CD4-positive, alpha-beta memory T cell (primary cell): ENCODE measurements around the gene SEC31A. TPM values are rescaled to one million over a fixed set of nuclear protein-coding genes. Genes with fewer than 3 reads are reported as not detected.

Experiments used
- CTCF ChIA-PET: fragments of 350-600 bp; sonication (Branson Sonifier 250); formaldehyde crosslinking; loops from one replicate; lab custom pipeline; 2021; ENCODE audit warnings: inconsistent platforms; ENCODE audit not compliant: partially characterized antibody; lab: Charles Lee
- POLR2A ChIA-PET: fragments of 350-600 bp; sonication (Branson Sonifier 250); formaldehyde crosslinking; loops from one replicate; lab custom pipeline; 2021; ENCODE audit not compliant: partially characterized antibody; lab: Charles Lee
- DNase-seq, 5 donors: peaks; one replicate each; pipeline versions ENCODE4 v3.0.0 to v3.0.0-alpha.2; 2020 to 2022; ENCODE audit warnings: mixed read lengths in 1 of 5
- H3K27ac ChIP-seq: one replicate; pipeline ENCODE4 v1.7.0; 2013; ENCODE audit warnings: low read depth, low read length
- H3K27me3 ChIP-seq: 2 replicates; pipeline ENCODE4 v1.7.0; 2013; ENCODE audit warnings: mild to moderate bottlenecking, low read length, moderate library complexity; ENCODE audit not compliant: insufficient read depth
- H3K36me3 ChIP-seq: 2 replicates; pipeline ENCODE4 v1.7.0; 2013; ENCODE audit warnings: mild to moderate bottlenecking, low read length, moderate library complexity; ENCODE audit not compliant: insufficient read depth
- H3K4me1 ChIP-seq: 2 replicates; pipeline ENCODE4 v1.7.0; 2013; ENCODE audit warnings: mild to moderate bottlenecking, low read length, moderate library complexity; ENCODE audit not compliant: insufficient read depth
- H3K4me3 ChIP-seq, 2 donors: one replicate each; pipeline ENCODE4 v1.7.0; 2013; ENCODE audit warnings: low read length in 2 of 2, mild to moderate bottlenecking in 1 of 2
- H3K9me3 ChIP-seq, 2 donors: one replicate each; pipeline ENCODE4 v1.7.0; 2013; ENCODE audit warnings: low read length in 2 of 2, control low read depth in 1 of 2; ENCODE audit not compliant: control insufficient read depth in 1 of 2
- H3K27ac Mint-ChIP-seq, 7 donors: one replicate each; pipeline ENCODE4 v1.8.0; 2020 to 2021; ENCODE audit warnings: mixed read lengths in 7 of 7, mild to moderate bottlenecking in 6 of 7, inconsistent platforms in 3 of 7, moderate library complexity in 3 of 7
- H3K27me3 Mint-ChIP-seq, 2 donors: one replicate each; pipeline ENCODE4 v1.8.0; 2020 to 2021; ENCODE audit warnings: mixed read lengths in 2 of 2
- H3K36me3 Mint-ChIP-seq, 2 donors: one replicate each; pipeline ENCODE4 v1.8.0; 2020 to 2021; ENCODE audit warnings: mixed read lengths in 2 of 2, inconsistent platforms in 1 of 2, mild to moderate bottlenecking in 1 of 2
- H3K4me1 Mint-ChIP-seq, 4 donors: one replicate each; pipeline ENCODE4 v1.8.0; 2020 to 2021; ENCODE audit warnings: mixed read lengths in 4 of 4, mild to moderate bottlenecking in 1 of 4
- H3K4me3 Mint-ChIP-seq, 8 donors: one replicate each; pipeline ENCODE4 v1.8.0; 2020 to 2021; ENCODE audit warnings: mixed read lengths in 8 of 8, mild to moderate bottlenecking in 7 of 8, moderate library complexity in 6 of 8, inconsistent platforms in 3 of 8
- H3K9me3 Mint-ChIP-seq, 8 donors: one replicate each; pipeline ENCODE4 v1.8.0; 2020 to 2021; ENCODE audit warnings: mixed read lengths in 8 of 8, mild to moderate bottlenecking in 5 of 8, inconsistent platforms in 3 of 8, moderate library complexity in 1 of 8
- intact Hi-C: fragments of 100-400 bp; cut with micrococcal nuclease; formaldehyde crosslinking; loops from one replicate; pipeline ENCODE4 v1.15.1; 2023
- polyA plus RNA-seq, 2 donors: library from polyadenylated mRNA; unstranded; fragments of 300-500 nt; fragmentation: Illumina TruSeq; gene quantifications; one replicate each; pipeline ENCODE4 v1.2.3, GENCODE V29; 2021
- total RNA-seq, 2 experiments: library from RNA; stranded (reverse); gene quantifications; one replicate each; pipeline ENCODE4 v1.2.3, GENCODE V29; 2021

The SEC31A gene
- total and polyA plus RNA-seq, 4 experiments from 2014 or later: 138 to 175 (median 162) TPM

- POLR2A ChIA-PET: no interaction called here
- intact Hi-C loops: no loop called here
- Histone ChIP-seq H3K36me3 (no peaks in the 10 kb centered on the region), H3K4me1 (no peaks in the 10 kb centered on the region), H3K27me3 (no peaks in the 10 kb centered on the region), H3K9me3 (no peaks in the 10 kb centered on the region), H3K27ac (no peak overlapping the region), H3K4me3 (no peak overlapping the region)
- CTCF ChIA-PET: interaction anchor here (0.7 kb wide), 1 partner anchor 12 kb away, joined by 3 read pairs; no protein-coding TSS in a partner anchor
- no peak overlapping the region for H3K27ac Mint-ChIP-seq
- H3K9me3 Mint-ChIP-seq: peaks cover 0 to 2% (median 0%) of the 10 kb centered on the region in 8 donors
- no peak overlapping the region for H3K4me3 Mint-ChIP-seq
- H3K4me1 Mint-ChIP-seq: no peaks in the 10 kb centered on the region
- H3K36me3 Mint-ChIP-seq: no peaks in the 10 kb centered on the region
- H3K27me3 Mint-ChIP-seq: peaks cover 2 to 3% of the 10 kb centered on the region in 2 donors
- no peak for DNase-seq
These were observed 110.2 kb downstream of the SEC31A start for GRCh38 chr4:82780752-82781231.

GRCh38 chr4:82780170-82780751, 110.7 kb downstream of the SEC31A start:
- POLR2A ChIA-PET: no interaction called here
- Mint-ChIP-seq H3K9me3 (peaks cover 0 to 2% (median 0%) of the 10 kb centered on the region in 8 donors), H3K36me3 (no peaks in the 10 kb centered on the region), H3K27ac (no peak overlapping the region), H3K4me1 (no peaks in the 10 kb centered on the region), H3K27me3 (peaks cover 2 to 3% of the 10 kb centered on the region in 2 donors), H3K4me3 (no peak overlapping the region)
- CTCF ChIA-PET: interaction anchor here (0.7 kb wide), 1 partner anchor 13 kb away, joined by 3 read pairs; no protein-coding TSS in a partner anchor
- Histone ChIP-seq H3K36me3 (no peaks in the 10 kb centered on the region), H3K4me3 (no peak overlapping the region), H3K27ac (no peak overlapping the region), H3K4me1 (no peaks in the 10 kb centered on the region), H3K9me3 (no peaks in the 10 kb centered on the region), H3K27me3 (no peaks in the 10 kb centered on the region)
- no peak for DNase-seq
- intact Hi-C loops: no loop called here

GRCh38 chr4:82779032-82779431, 111.9 kb downstream of the SEC31A start:
- H3K4me3 Mint-ChIP-seq: no peak overlapping the region

GRCh38 chr4:82777857-82778525, 113.0 kb downstream of the SEC31A start:
- Mint-ChIP-seq H3K4me3 (no peak overlapping the region), H3K9me3 (peaks cover 0 to 2% (median 0%) of the 10 kb centered on the region in 8 donors), H3K36me3 (no peaks in the 10 kb centered on the region), H3K27ac (no peak overlapping the region), H3K4me1 (no peaks in the 10 kb centered on the region), H3K27me3 (peaks cover 2 to 7% of the 10 kb centered on the region in 2 donors)
- no peaks in the 10 kb centered on the region for H3K36me3 ChIP-seq
- no peaks in the 10 kb centered on the region for H3K4me1 ChIP-seq
- H3K27me3 ChIP-seq: no peaks in the 10 kb centered on the region
- H3K4me3 ChIP-seq: no peak overlapping the region
- H3K27ac ChIP-seq: no peak overlapping the region
- no peaks in the 10 kb centered on the region for H3K9me3 ChIP-seq
- POLR2A ChIA-PET: no interaction called here
- DNase-seq: no peak
- intact Hi-C loops: no loop called here
- CTCF ChIA-PET: no interaction called here

More at GRCh38 chr4:82779032-82779431, 111.9 kb downstream of the SEC31A start:
- no peak overlapping the region for H3K4me3 ChIP-seq
- H3K36me3 ChIP-seq: no peaks in the 10 kb centered on the region
- Mint-ChIP-seq H3K36me3 (no peaks in the 10 kb centered on the region), H3K27me3 (peaks cover 2 to 3% of the 10 kb centered on the region in 2 donors), H3K4me1 (no peaks in the 10 kb centered on the region), H3K9me3 (peaks cover 0 to 2% (median 0%) of the 10 kb centered on the region in 8 donors), H3K27ac (no peak overlapping the region)
- ChIA-PET CTCF (no interaction called here), POLR2A (no interaction called here)
- DNase-seq: no peak
- no peaks in the 10 kb centered on the region for H3K27me3 ChIP-seq
- intact Hi-C loops: no loop called here
- no peak overlapping the region for H3K27ac ChIP-seq
- no peaks in the 10 kb centered on the region for H3K4me1 ChIP-seq
- H3K9me3 ChIP-seq: no peaks in the 10 kb centered on the region

- ChIA-PET CTCF (no interaction called here), POLR2A (no interaction called here)
- H3K9me3 Mint-ChIP-seq: peaks cover 0 to 2% (median 0%) of the 10 kb centered on the region in 8 donors
- H3K36me3 Mint-ChIP-seq: no peaks in the 10 kb centered on the region
- Histone ChIP-seq H3K4me3 (no peak overlapping the region), H3K9me3 (no peaks in the 10 kb centered on the region), H3K4me1 (no peaks in the 10 kb centered on the region), H3K27ac (no peak overlapping the region), H3K27me3 (no peaks in the 10 kb centered on the region), H3K36me3 (no peaks in the 10 kb centered on the region)
- H3K27me3 Mint-ChIP-seq: peaks cover 4 to 12% of the 10 kb centered on the region in 2 donors
- no peak overlapping the region for H3K27ac Mint-ChIP-seq
- H3K4me3 Mint-ChIP-seq: no peak overlapping the region
- DNase-seq: no peak
- intact Hi-C loops: no loop called here
- no peaks in the 10 kb centered on the region for H3K4me1 Mint-ChIP-seq
These were observed 113.9 kb downstream of the SEC31A start for GRCh38 chr4:82776925-82777542.

- Histone ChIP-seq H3K4me3 (no peak overlapping the region), H3K27ac (no peak overlapping the region), H3K27me3 (no peaks in the 10 kb centered on the region), H3K9me3 (no peaks in the 10 kb centered on the region), H3K36me3 (no peaks in the 10 kb centered on the region), H3K4me1 (no peaks in the 10 kb centered on the region)
- Mint-ChIP-seq H3K27me3 (peaks cover 9 to 19% of the 10 kb centered on the region in 2 donors), H3K9me3 (peaks cover 0 to 2% (median 0%) of the 10 kb centered on the region in 8 donors), H3K27ac (no peak overlapping the region), H3K4me1 (no peaks in the 10 kb centered on the region), H3K4me3 (no peak overlapping the region), H3K36me3 (no peaks in the 10 kb centered on the region)
- CTCF ChIA-PET: interaction anchor here (0.7 kb wide), 1 partner anchor 9 kb away, joined by 3 read pairs; no protein-coding TSS in a partner anchor
- intact Hi-C loops: no loop called here
- POLR2A ChIA-PET: no interaction called here
- no peak for DNase-seq
These were observed 115.7 kb downstream of the SEC31A start for GRCh38 chr4:82775243-82775642.

- no peak overlapping the region for H3K4me3 ChIP-seq
- no peaks in the 10 kb centered on the region for H3K36me3 Mint-ChIP-seq
- no peak for DNase-seq
- CTCF ChIA-PET: interaction anchor here (0.9 kb wide), 1 partner anchor 442 kb away, joined by 3 read pairs; no protein-coding TSS in a partner anchor
- intact Hi-C loops: no loop called here
- H3K4me1 Mint-ChIP-seq: no peaks in the 10 kb centered on the region
- H3K27ac Mint-ChIP-seq: no peak overlapping the region
- H3K36me3 ChIP-seq: no peaks in the 10 kb centered on the region
- no peaks in the 10 kb centered on the region for H3K27me3 ChIP-seq
- H3K9me3 Mint-ChIP-seq: peaks cover 0 to 2% (median 0%) of the 10 kb centered on the region in 8 donors
- H3K9me3 ChIP-seq: no peaks in the 10 kb centered on the region
- peaks cover 10 to 22% of the 10 kb centered on the region in 2 donors for H3K27me3 Mint-ChIP-seq
- H3K4me1 ChIP-seq: no peaks in the 10 kb centered on the region
- no peak overlapping the region for H3K4me3 Mint-ChIP-seq
- POLR2A ChIA-PET: no interaction called here
- no peak overlapping the region for H3K27ac ChIP-seq
These were observed 116.2 kb downstream of the SEC31A start for GRCh38 chr4:82774711-82775171.
